ENCODE measurements around the gene DNAH7. TPM values are rescaled to one million over a fixed set of nuclear protein-coding genes. Genes with fewer than 3 reads are reported as not detected.

DNAH7 gene
- total and polyA plus RNA-seq, 10 of the 15 experiments (the other 5 are each of a cell fraction or from before 2014, with no cell fraction given) = 0.05 to 0.61 (median 0.16) TPM

GRCh38 chr2:195912079-195912478 is 156.6 kb downstream of the DNAH7 start:
- 31% methylated on average over 4 of the region's 4 CpGs for WGBS (ENCODE audit: insufficient coverage, insufficient replicate concordance, low lambda C conversion rate, missing lambda C conversion rate)
- no TSS peak for BruUV-seq (replicated peaks)

More at GRCh38 chr2:195912079-195912478, 156.6 kb downstream of the DNAH7 start:
- Histone ChIP-seq H4K20me1 (ENCODE audit: control insufficient read depth, insufficient read depth) (no peaks in the 10 kb centered on the region), H3K4me1 (ENCODE audit: control insufficient read depth, insufficient read depth, low read length) (no peaks in the 10 kb centered on the region), H2AFZ (ENCODE audit: control insufficient read depth, low read depth, low read length) (no peak overlapping the region), H3K27me3 (replicated peaks in 1 of 2; ENCODE audit: control insufficient read depth in 2 of 2, insufficient read depth in 2 of 2, low read length in 1 of 2) (no peaks in the 10 kb centered on the region), H3K79me2 (ENCODE audit: control insufficient read depth, insufficient read depth, low read length) (no peaks in the 10 kb centered on the region), H3K27ac (ENCODE audit: control insufficient read depth, insufficient read depth) (no peak overlapping the region), H3K9me3 (replicated peaks; ENCODE audit: control insufficient read depth, insufficient read depth, low read length) (no peaks in the 10 kb centered on the region), H3K4me2 (ENCODE audit: control insufficient read depth, insufficient read depth) (no peak overlapping the region), H3K36me3 (ENCODE audit: control insufficient read depth in 2 of 2, insufficient read depth in 2 of 2, low read length in 1 of 2) (no peaks in the 10 kb centered on the region), H3K4me3 (no peak overlapping the region), H3K9ac (ENCODE audit: control insufficient read depth, insufficient read depth, low read length) (no peak overlapping the region)
- in situ Hi-C loops (cut with MboI) (no loop called here), intact Hi-C loops (cut with micrococcal nuclease; ENCODE audit: unreplicated experiment) (no loop called here)
- ChIA-PET SMC1A (ENCODE audit: uncharacterized antibody, unreplicated experiment) (interaction anchor here (0.5 to 1.0 kb wide), 3 partner anchors 174 to 758 kb away, joined by 3 read pairs; no protein-coding TSS in a partner anchor), CTCF (no interaction called here), POLR2A (no interaction called here), RAD21 (ENCODE audit: unreplicated experiment) (no interaction called here)
- DNase-seq (ENCODE audit: low read depth, low spot score) = no peak
- ATAC-seq = no peak
- no peak for FAIRE-seq
- TF ChIP-seq YY1 (IDR thresholded peaks at IDR 0.05; ENCODE audit: low read depth, low read length) = no peak
- no peak for TF ChIP-seq IRF5 (IDR thresholded peaks at IDR 0.05; ENCODE audit: borderline replicate concordance)
- no peak for TF ChIP-seq MEF2B (IDR thresholded peaks at IDR 0.05; ENCODE audit: partially characterized antibody, poor library complexity, severe bottlenecking)
- no peak for TF ChIP-seq E2F8 (IDR thresholded peaks at IDR 0.05; ENCODE audit: low read depth, partially characterized antibody)
- no peak for TF ChIP-seq ZZZ3 (IDR thresholded peaks at IDR 0.05; ENCODE audit: control insufficient read depth, insufficient read length, low read depth)
- TF ChIP-seq CREM (IDR thresholded peaks at IDR 0.05; ENCODE audit: low read depth) = no peak
- TF ChIP-seq KAT2A (conservative IDR thresholded peaks at IDR 0.05; ENCODE audit: control insufficient read depth, low read depth, low read length) = no peak
- TF ChIP-seq EP300 (IDR thresholded peaks at IDR 0.05; ENCODE audit: borderline replicate concordance in 1 of 2, control insufficient read depth in 1 of 2, low read depth in 2 of 2, low read length in 2 of 2) = no peak
- TF ChIP-seq KLF5 (IDR thresholded peaks at IDR 0.05; ENCODE audit: partially characterized antibody) = no peak
- no peak for TF ChIP-seq SPI1 (IDR thresholded peaks at IDR 0.05; ENCODE audit: borderline replicate concordance, insufficient read depth, low read depth, low read length)
- TF ChIP-seq SP1 (IDR thresholded peaks at IDR 0.05; ENCODE audit: low read depth, low read length) = no peak
- TF ChIP-seq MYC (IDR thresholded peaks at IDR 0.05; ENCODE audit: insufficient read depth, insufficient read length, insufficient replicate concordance, low read length, severe bottlenecking) = no peak
- TF ChIP-seq PBX3 (IDR thresholded peaks at IDR 0.05; ENCODE audit: insufficient replicate concordance, low read depth, low read length) = no peak
- no peak for TF ChIP-seq SMC3 (IDR thresholded peaks at IDR 0.05; ENCODE audit: borderline replicate concordance, low read length)
- TF ChIP-seq SUPT20H (IDR thresholded peaks at IDR 0.05; ENCODE audit: borderline replicate concordance, control insufficient read depth, low read depth, low read length) = no peak
- TF ChIP-seq CBFB (IDR thresholded peaks at IDR 0.05; ENCODE audit: low read depth) = no peak
- TF ChIP-seq ZNF274 (IDR thresholded peaks at IDR 0.05; ENCODE audit: insufficient read depth, insufficient read length) = no peak
- no peak for TF ChIP-seq RUNX3 (IDR thresholded peaks at IDR 0.05; ENCODE audit: low read length)
